CD4-positive, alpha-beta T cell treated with Interleukin-1 beta for 1 hour (primary cell): ENCODE results near the gene TSSK3.

Experiments
- DNase-seq, 2 donors: peaks; one replicate each; pipeline ENCODE4 v3.0.0-alpha.2; 2020 to 2022

TSSK3 gene

GRCh38 chr1:32405672-32406467, 43.5 kb downstream of the TSSK3 start:
- no peak for DNase-seq

DNA sequence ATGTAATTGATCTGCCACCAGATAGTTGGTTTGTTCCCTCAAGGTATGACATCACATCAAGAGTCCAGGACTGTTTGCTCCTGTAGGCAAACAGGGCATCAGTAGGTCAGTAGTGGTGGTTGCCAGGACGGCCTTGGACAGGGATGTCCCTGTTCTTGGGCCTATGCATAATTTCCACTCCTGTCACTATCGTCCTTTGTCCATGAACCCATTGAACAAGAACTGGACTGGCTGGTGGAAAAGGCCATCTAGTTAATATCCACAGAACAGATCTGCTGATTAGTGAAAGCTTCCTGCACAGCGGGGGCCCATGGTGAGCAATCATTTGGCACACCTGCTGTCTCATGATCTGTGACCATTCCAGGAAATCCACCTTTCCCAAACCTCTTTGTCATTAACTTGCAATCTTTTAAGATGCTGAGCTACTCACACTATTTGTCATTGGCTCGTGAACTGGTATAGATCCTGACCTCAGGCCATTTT, 44.3 kb downstream of the TSSK3 start:
- no peak for DNase-seq

GRCh38 chr1:32411261-32411660, 48.9 kb downstream of the TSSK3 start:
- DNase-seq = no peak

- DNase-seq = peak; percentile 68 to 83
Measured at GRCh38 chr1:32413507-32414185, 51.3 kb downstream of the TSSK3 start.
